GM21786 (cell line): ENCODE data around the gene INTS3.
"Not testable (repeated sequence)": the region's sequence is repeated elsewhere in the genome, so short reads cannot be mapped to it uniquely, and the experiment has no call there.

Source experiments
- ATAC-seq: cut with Tn5 transposase; IDR thresholded peaks from one replicate; pipeline ENCODE4 v1.9.1; 2021; ENCODE audit not compliant: unreplicated experiment

The INTS3 gene

DNA sequence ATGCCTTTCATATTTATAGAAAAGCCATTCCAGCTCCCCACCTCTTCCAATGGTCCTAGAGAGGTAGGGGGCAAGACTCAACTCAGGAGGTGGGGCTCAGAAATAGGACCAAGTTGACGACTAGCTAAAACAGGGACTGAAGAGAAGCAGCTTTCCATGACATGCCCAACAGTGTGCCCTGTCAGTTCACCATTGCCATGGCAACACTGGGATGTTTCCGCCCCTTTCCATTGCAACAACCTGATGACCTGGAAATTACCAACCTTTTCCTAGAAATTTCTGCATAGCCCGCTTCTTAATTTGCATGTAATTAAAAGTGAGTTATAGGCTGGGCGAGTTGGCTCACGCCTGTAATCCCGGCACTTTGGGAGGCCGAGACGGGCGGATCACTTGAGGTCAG is 22.4 kb upstream of the INTS3 start:
- ATAC-seq = no peak

- ATAC-seq = no peak
Observed at GRCh38 chr1:153711026-153711425, 16.8 kb upstream of the INTS3 start.

- ATAC-seq = not testable (repeated sequence)
Observed at GRCh38 chr1:153716211-153716610, 11.6 kb upstream of the INTS3 start.

DNA sequence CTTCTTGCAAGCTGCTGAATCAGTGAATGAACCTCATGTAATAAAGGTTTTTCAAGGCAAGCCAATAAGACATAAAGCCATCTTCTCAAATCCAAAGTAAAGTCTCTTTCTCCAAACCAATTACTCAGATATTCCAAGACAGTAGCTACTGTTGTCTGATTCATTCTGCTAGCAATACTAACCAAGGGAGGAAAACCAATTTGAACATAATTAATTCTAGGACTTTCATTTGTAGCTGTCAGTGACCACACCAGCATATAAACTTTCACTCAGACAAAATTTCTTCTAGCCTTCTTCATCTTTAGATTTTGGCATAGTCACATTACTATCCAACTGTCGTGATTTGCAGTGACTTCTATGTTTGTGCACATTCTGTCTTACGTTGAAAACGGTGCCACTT is 10.5 kb upstream of the INTS3 start:
- ATAC-seq = no peak

- ATAC-seq = no peak
Observed at GRCh38 chr1:153723687-153724086, 4.2 kb upstream of the INTS3 start.

DNA sequence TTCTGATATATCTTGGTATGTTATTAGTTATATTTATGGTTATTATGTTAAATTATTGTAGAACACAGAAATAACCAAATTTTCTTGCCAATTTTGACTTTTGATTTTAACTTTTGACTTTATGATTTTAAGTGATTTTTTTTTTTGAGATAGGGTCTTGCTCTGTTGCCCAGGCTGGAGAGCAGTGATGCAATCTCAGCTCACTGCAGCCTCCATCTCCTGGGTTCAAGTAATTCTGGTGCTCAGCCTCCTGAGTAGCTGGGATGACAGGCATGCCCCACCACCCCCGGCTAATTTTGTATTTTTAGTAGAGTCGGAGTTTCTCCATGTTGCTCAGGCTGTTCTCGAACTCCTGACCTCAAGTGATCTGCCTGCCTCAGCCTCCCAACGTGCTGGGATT is 3.2 kb upstream of the INTS3 start:
- not testable (repeated sequence) for ATAC-seq

DNA sequence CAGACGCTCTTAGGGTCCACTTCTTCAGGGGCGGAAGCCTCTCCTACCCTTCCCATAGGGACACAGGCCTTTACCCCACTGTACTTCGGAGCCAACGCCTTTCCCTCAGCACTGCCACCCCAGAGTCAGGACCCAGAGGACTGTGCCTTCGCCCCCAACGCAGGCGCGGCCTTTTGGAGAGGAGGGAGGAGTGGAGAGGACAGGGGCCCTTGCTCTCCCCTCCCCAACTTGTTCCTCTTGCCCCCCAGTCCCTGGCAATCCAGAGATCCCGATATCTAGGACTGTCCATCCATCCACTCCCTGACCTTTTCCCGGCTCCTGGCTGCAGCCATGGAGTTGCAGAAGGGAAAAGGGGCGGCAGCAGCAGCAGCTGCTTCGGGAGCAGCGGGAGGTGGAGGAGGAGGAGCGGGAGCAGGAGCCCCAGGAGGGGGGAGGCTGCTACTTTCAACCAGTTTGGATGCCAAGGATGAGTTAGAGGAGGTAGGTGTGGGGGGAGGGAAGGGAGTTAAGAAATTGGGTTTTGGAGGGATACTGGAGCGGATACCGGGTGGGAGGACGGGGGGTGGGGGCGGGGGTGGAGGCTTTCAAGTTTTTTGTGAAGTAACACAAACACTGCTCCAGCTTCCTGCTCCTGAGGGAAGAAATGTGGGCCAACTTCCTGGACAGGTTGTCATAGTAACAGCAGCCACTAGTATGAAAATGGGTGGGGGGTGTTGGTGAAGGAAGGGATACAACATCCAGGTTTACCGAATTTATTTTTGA is 636 bp downstream of the INTS3 start:
- no peak for ATAC-seq

- ATAC-seq = no peak
Observed at GRCh38 chr1:153730468-153730988, 2.7 kb downstream of the INTS3 start.

DNA sequence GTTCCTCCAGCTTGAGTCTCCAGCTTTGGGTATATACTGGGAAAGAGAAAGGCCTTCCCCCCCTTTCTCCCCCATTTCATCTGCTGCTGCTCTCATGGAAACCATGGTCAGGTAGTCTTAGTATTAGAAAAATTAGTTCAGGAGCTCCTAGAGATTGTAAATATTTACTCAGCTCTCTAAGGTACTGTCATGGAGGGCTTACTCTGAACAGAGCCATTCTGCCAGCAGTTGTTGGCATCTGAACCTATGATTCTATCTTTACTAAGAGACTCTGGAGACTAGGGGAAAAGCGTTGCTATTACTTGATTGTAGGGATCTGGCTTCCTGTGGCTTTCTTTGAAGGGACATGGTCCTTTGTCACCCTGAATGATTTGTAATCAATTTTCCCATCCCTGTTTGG is 6.1 kb downstream of the INTS3 start:
- ATAC-seq = no peak

DNA sequence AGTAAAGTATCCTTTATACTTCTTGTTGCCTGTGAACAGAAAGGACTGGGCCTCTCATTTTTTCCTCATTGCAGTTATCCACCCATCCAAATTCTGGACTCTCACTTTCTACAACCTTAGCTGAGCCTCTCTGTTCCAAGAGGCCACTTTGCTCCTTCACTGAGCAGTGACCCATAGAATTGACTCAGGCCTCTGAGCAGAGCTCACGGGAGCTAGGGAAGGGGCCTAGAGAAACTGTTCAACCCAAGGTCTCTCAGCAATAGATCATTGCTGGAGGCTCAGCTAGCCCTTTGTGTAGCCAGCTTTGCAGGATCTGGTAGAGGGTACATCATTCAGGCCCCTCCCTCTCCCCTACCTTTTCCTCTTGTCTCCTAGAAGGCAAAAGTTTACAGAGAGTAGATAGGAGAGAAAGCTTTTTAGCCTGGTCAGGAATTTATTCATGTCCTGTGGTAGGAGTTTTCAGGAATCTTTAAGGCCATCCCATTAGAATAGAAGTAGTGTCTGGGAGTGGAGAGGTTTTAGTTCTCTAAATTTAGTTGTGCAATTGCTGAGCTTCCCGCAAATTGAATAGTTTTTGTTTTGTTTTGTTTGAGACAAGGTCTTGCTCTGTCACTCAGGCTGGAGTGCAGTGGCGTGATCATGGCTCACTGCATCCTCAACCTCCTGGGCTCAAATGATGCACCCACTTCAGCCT is 6.7 kb downstream of the INTS3 start:
- no peak for ATAC-seq

DNA sequence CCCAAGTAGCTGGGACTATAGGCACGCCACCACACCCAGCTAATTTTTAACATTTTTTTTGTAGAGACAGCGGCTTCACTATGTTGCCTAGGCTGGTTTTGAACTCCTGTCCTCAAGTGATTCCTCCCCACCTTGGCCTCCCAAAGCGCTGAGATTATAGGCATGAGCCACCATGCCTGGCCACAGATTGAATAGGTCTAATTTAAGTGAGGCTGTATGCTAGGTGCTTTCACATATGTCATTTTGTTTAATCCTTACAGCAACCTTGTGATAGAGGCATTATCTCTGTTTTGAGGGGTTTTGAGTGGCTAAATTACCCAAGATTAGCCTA is 7.2 kb downstream of the INTS3 start:
- ATAC-seq = no peak

DNA sequence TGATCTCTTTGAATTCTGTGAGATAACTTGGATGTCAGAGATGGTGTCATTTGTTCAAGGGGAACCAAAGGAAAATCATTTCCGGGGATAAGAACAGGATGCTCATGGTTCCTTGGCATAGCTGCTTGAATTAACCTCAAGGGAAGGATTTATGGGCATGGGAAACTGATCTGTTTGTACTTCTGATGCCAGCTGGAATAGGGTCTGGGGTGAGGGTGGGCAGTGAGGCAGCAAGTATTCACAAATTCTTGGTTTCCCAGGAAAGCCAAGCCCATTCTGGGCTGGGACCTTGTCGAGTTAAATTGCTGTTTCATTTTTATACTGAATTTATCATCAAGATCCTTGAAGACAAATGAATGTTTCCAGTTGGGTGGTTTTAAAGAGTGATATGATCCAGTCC is 14.1 kb downstream of the INTS3 start:
- ATAC-seq = no peak

DNA sequence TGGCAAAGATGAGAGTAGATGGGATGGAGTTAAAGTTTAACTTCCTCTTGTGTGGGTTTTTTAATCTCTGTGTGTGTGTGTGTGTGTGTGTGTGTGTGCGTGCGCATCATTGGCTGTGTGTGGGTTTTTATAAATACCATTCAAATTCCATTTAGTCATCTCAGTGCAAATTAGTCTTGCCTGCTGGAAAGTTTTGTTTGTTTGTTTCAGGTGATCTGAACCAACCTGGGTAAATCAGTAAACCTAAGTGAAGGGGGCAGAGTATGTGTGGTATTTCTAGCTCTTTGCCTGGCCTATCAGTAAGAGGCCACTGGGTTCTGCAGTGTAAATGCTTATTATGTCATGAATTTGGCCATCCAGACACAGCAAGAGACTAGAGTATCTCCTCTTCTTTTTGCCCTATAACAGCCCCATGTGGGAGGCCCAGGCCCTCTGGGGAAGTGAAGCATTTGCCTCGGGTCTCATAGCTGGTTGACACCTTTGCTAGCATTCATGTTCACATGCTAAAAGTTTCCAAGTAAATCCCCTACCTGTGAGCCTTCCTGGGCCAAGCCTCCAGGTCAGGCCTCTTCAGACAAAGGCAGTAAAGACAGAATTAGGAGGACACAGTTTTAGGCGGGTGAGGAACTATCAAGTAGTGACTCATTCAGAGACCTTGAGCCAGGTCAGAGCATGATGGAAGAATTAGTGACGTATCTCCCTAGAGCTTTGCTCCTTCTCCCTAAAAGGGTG is 14.7 kb downstream of the INTS3 start:
- ATAC-seq = peak; percentile 78

DNA sequence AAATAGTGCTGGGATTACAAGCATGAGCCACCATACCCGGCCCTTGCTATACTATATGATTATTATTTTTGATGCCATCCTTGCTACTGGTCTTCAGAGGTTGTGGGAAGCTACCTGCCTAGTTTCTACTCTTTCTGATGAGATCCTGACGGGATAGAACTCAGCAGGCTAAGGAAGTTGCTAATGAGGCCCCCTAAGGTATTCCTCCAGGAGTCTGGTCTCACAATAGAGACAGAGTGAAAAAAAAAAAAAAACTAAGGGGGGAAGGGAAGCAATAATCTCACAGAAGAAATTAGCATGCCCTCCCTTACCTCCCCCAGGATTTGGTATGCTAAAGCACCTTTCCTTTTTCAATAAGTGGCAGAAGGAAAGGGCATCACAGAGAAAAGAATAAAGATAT is 17.6 kb downstream of the INTS3 start:
- no peak for ATAC-seq

GRCh38 chr1:153746174-153746573 is 18.3 kb downstream of the INTS3 start:
- no peak for ATAC-seq

GRCh38 chr1:153748903-153749302 is 21.1 kb downstream of the INTS3 start:
- no peak for ATAC-seq

- ATAC-seq = peak; percentile 80
Observed at GRCh38 chr1:153749408-153750005, 21.7 kb downstream of the INTS3 start.

DNA sequence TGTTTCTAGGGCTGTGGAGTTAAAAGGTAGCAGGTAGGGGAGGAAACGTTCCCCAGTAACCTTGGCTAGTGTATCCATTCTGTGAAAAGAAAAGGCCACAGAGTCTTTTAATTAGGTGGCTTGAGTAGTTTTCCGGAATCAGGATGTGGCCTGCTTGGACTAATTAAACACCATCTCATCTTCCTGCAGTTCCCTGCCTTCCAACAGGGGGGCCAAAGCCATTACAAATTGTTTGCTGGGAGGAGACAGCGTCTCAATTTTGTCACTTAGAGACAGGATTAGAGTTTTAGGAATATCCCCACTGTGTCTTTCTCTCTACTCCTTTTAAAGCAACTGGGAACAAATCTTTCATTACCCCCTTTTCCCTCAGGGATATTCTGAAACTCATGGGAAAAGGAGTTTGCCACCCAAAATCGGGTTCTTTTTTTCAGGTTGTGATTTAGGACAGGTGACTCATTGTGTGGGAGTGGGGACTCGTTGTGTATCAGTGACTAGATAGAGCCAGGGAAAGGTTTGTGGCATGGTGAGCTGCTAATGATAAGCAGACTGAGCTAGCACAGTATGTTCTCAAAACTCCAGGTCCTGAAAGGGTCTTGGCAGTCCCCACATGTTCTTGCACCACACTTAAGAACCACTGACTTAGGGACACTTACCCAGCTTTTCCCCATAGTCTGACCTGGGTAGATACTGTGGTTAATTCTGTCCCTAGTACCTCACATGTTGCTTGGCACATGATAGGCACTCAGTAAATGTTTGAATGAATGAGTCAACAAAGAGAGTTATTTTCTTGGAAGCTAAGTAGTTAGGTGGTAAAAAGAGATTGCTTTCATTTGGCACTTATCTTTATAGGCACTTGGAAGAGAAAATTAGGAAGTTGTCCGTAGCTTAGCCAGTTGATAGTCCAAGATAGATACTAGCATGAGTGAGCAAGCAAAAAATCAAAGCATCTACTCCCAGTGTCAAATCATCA is 22.5 kb downstream of the INTS3 start:
- no peak for ATAC-seq

GRCh38 chr1:153752072-153752471 is 24.2 kb downstream of the INTS3 start:
- no peak for ATAC-seq

DNA sequence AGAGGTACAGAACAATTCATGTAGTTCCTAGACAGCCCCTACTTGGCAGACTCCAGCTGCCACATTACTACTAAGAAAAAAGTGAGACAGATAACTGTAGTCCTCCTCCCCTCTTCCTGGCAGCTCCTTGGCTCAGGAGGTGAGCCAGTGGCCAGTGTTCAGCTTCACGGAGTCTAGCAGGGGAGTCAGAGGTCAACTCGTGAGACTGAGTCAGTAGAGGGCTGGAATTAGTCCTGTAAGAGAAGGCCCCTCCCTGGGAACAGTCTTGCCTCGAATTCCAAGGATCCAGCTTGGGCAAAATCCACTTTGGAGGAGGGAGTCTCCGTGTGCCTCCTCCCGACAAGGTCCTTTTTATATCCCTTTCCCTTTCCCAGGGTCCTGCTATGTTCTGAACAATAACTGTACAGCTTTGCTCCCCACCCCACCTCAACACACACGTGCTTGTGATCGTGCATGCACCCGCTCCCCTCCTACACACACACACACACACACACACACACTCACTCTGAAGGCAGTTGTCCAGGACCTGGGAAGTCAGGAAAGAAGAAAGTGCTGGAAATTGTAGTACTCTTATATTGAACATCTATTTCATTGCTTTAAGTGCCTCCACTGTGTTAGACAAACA is 24.8 kb downstream of the INTS3 start:
- ATAC-seq = no peak
